Chondrocyte (in vitro differentiated cells): ENCODE data around the gene PPP1R27. TPM values are rescaled to one million over a fixed set of nuclear protein-coding genes. Genes with fewer than 3 reads are reported as not detected.
"Not testable (repeated sequence)": the region's sequence is repeated elsewhere in the genome, so short reads cannot be mapped to it uniquely, and the experiment has no call there.

ENCODE experiments used
- DNase-seq: peaks from one replicate; pipeline ENCODE4 v3.0.0; 2021; ENCODE audit warnings: mixed read lengths, low spot score
- H3K27ac Mint-ChIP-seq: one replicate; pipeline ENCODE4 v1.8.0; 2021; ENCODE audit warnings: mild to moderate bottlenecking, moderate library complexity, mixed read lengths; ENCODE audit not compliant: unreplicated experiment
- H3K27me3 Mint-ChIP-seq: 2 replicates; pipeline ENCODE4 v1.8.0; 2021; ENCODE audit warnings: low read depth, mixed read lengths
- H3K36me3 Mint-ChIP-seq: 2 replicates; pipeline ENCODE4 v1.8.0; 2021; ENCODE audit warnings: low read depth, mixed read lengths
- H3K4me1 Mint-ChIP-seq: 2 replicates; pipeline ENCODE4 v1.8.0; 2021; ENCODE audit warnings: low read depth, mild to moderate bottlenecking, mixed read lengths
- H3K4me3 Mint-ChIP-seq: one replicate; pipeline ENCODE4 v1.8.0; 2021; ENCODE audit warnings: mild to moderate bottlenecking, moderate library complexity, mixed read lengths; ENCODE audit not compliant: unreplicated experiment
- H3K9me3 Mint-ChIP-seq: 2 replicates; pipeline ENCODE4 v1.8.0; 2021; ENCODE audit warnings: low read depth, mixed read lengths
- CTCF ChIP-seq: fragments of 200-600 bp; sonication (generic); IDR thresholded peaks from 2 replicates; pipeline ENCODE4 v1.5.0; 2021; ENCODE audit warnings: antibody characterized with exemption, mild to moderate bottlenecking, moderate library complexity
- total RNA-seq: library from RNA; stranded (reverse); gene quantifications from 3 replicates; pipeline ENCODE4 v1.2.1, GENCODE V29; 2021

The PPP1R27 gene
- total RNA-seq, 1 donor from 2014 or later, result not detected

GRCh38 chr17:81842725-81843504 is 8.1 kb upstream of the PPP1R27 start:
- Mint-ChIP-seq H3K4me3 (no peak overlapping the region), H3K36me3 (peaks cover 20% of the 10 kb centered on the region), H3K27ac (no peak overlapping the region), H3K9me3 (no peaks in the 10 kb centered on the region), H3K4me1 (no peaks in the 10 kb centered on the region), H3K27me3 (no peaks in the 10 kb centered on the region)
- no peak for TF ChIP-seq CTCF
- no peak for DNase-seq

GRCh38 chr17:81842378-81842724 is 7.5 kb upstream of the PPP1R27 start:
- no peak for TF ChIP-seq CTCF
- Mint-ChIP-seq H3K36me3 (peaks cover 20% of the 10 kb centered on the region), H3K4me3 (no peak overlapping the region), H3K9me3 (no peaks in the 10 kb centered on the region), H3K27me3 (no peaks in the 10 kb centered on the region), H3K27ac (no peak overlapping the region), H3K4me1 (no peaks in the 10 kb centered on the region)
- no peak for DNase-seq

- Mint-ChIP-seq H3K27me3 (no peaks in the 10 kb centered on the region), H3K4me1 (no peaks in the 10 kb centered on the region), H3K36me3 (peaks cover 18% of the 10 kb centered on the region), H3K9me3 (no peaks in the 10 kb centered on the region), H3K27ac (no peak overlapping the region), H3K4me3 (no peak overlapping the region)
- DNase-seq, result no peak
- TF ChIP-seq CTCF, result no peak
Observed at GRCh38 chr17:81841866-81842265, 7.0 kb upstream of the PPP1R27 start.

GRCh38 chr17:81840826-81841778 is 6.3 kb upstream of the PPP1R27 start:
- H3K27ac Mint-ChIP-seq, result no peak overlapping the region
- H3K4me3 Mint-ChIP-seq, result no peak overlapping the region
- peaks cover 14% of the 10 kb centered on the region for H3K36me3 Mint-ChIP-seq
- no peaks in the 10 kb centered on the region for H3K9me3 Mint-ChIP-seq
- H3K27me3 Mint-ChIP-seq, result no peaks in the 10 kb centered on the region
- DNase-seq, result peak; percentile 95
- TF ChIP-seq CTCF, result no peak
- H3K4me1 Mint-ChIP-seq, result no peaks in the 10 kb centered on the region

- not testable (repeated sequence) for DNase-seq, H3K9me3 Mint-ChIP-seq, H3K4me1 Mint-ChIP-seq, H3K27me3 Mint-ChIP-seq, H3K4me3 Mint-ChIP-seq, H3K27ac Mint-ChIP-seq
- H3K36me3 Mint-ChIP-seq, result peaks cover 10% of the 10 kb centered on the region
Observed at GRCh38 chr17:81840059-81840458, 5.2 kb upstream of the PPP1R27 start.
